Dermis microvascular lymphatic vessel endothelial cell (primary cell): Measurements from ENCODE around the gene SMIM5. TPM values are rescaled to one million over a fixed set of nuclear protein-coding genes. Genes with fewer than 3 reads are reported as not detected.

Experiments
- DNase-seq, 2 donors: peaks; one replicate each; pipeline versions ENCODE4 v3.0.0 to v3.0.0-alpha.2; 2010; ENCODE audit warnings: low read depth in 2 of 2
- total RNA-seq: library from RNA; depleted of rRNA; stranded (reverse); fragments of >200 nt; gene quantifications from 2 replicates; pipeline ENCODE4 v1.2.1, GENCODE V29; 2014

The SMIM5 gene
- total RNA-seq, 1 donor from 2014 or later: not detected

DNA sequence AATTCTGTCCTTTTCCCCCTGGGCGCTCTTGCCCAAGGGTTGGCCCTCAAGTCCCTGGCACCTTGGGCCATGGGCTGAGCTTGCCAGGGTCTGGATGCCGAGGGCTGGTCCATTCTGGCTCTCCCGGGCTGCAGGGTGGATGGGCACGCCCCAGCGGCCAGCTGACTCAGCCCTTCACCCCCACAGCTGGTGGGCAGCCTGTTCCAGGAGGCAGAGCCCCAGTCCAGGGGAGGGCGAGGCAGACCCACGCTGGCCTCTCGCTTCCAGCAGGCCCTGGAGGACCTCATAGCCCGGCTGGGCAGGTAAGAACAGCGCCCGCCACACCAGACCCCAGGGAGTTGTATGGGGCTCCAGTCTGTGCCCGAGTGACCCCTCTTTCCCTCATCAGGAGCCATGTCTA, 30.6 kb upstream of the SMIM5 start:
- DNase-seq: no peak

DNA sequence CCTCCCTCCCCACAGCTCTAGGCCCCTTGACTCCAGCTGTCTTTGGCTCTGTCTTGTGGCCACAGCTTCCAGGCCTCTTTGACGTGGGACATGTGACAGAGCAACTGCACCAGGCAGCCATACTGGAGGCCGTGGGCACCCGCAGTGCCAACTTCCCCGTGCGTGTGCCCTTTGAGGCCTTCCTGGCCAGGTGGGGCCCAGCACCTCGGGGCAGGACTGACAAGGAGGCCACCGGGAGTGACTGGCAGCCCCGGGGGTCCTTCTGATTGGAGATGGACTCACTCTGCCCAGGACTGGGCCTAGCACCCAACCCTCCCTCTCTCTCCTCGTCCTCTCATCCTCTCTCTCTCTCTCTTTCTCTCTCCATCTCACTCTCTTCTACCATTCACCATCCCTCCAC, 30.1 kb upstream of the SMIM5 start:
- DNase-seq: no peak

DNA sequence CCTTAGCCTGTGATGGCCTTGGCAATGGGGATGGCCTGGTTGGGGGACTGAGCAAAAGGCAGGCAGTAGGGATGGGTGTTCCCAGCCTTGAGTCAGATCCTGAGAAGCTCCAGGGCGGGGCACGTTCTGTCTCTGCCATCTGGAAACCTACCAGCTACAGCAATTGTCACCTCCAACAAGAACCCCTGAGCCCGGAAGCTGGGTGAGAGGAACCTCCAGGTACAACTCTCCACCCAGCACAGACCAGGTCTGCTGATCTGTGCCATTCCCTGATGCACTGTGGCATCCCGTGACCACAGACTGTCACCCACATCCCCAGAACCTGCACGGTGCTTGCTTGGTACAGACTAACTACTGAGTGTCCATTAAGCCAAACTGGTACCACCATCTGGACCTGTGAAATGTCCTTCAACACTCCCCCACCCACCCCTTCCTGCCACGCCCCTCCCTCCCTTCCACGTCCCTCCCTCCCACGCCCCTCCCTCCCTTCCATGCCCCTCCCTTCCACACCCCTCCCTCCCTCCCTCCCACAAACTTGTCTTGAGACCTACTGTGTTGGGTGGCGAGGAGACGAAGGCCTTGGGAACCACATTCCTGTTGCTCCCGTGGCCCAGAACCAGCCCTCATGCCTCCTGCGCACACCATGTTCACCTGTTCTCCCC, 29.1 kb upstream of the SMIM5 start:
- no peak for DNase-seq

DNA sequence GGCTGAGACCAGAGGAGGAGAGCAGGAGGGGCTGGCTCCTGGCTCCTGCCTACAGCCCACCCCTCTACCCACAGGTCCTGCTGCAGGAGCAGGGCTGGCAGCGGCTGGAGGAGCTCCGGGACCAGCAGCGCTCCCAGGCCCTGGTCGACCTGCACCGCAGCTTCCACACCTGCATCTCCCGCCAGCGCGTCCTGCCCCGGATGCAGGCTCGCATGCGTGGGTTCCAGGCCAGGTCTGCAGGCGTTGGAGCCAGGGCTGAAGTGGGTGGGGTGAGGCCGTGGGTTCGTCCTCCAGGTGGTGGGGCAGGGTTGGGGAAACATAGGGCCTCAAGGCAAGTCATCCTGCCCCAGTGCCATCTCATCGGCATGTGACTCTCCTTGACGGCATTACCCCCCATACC, 27.4 kb upstream of the SMIM5 start:
- DNase-seq: no peak

DNA sequence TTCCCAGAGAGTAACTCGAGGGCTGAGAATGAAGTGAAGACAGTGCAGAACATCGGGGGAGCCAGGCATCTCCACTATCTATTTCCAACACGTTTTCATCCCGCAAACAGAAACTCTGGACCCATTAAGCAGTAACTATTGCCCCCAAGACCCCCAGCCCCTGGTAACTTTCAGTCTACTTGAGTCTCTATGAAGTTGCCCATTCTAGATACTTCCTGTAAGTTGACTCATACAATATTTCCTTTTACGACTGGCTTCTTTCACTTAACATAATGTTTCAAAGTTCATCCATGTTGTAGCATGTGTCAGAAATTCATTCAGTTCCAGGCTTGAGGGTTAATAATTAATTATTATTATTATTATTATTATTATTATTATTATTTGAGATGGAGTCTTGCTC, 26.1 kb upstream of the SMIM5 start:
- no peak for DNase-seq

DNA sequence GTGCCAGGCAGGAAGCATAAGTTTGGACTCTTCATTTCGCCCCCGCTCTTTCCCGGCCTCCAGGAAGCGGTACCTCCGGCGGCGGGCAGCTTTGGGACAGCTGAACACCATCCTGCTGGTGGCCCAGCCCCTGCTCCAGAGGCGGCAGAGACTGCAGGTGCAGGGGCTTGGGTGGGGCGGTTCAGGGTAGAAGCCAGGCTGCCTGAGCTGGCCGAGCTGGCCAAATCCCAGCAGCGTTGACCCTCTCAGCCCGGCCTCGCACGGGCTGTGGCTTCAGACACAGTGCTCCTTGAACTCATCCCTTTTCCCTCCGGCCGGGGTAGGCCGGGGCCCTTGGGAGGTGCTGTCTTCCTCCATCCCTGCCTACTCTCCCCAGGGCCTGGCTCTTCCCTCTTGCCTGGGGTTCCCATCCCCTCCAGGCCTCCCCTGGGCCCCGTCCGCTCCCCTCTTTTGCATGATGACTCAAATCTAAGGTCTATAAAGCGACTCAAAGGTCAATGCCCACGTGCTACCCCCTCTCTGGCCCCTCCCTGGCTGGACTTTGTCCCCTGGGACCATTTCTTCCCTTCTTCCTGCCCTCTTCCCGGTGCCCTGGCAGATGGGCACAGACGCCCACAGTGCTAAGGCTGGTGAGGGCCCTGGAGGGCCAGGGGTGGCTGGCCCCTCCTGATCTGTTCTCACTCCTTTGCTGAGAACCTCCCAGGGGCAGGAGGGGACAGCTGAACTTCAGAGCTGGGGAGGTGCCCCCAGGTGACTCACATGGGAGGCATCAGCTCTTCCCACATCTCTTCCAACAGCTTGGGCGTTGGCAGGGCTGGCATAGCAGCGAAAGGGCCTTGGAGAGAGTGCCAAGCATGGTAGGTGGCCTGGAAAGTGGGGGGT, 22.9 kb upstream of the SMIM5 start:
- DNase-seq: no peak

DNA sequence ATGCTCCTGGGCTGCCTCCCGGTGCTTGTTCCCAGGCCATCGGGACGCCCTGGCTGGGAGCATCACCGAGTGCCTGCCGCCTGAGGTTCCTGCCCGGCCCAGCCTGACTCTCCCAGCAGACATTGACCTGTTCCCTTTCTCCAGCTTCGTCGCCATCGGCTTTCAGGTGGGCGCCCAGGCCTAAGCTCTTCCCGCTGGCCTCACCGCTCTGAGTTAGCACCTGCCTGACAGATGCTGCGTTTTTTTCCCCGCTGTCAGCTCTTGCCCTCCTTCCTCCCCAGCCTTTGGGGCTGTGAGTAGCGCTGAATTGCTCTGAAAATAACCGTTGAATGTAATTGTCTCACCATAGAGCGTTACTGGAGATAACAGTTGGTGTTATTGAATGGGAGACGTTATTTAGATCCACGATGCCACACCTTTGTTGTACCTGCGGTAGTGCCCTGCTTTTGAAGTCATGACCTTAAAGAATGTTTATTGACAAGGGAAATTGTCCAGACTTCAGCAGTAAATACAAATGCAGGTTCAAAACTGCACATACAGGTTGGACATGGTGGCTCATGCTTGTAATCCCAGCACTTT, 21.3 kb upstream of the SMIM5 start:
- DNase-seq: no peak

DNA sequence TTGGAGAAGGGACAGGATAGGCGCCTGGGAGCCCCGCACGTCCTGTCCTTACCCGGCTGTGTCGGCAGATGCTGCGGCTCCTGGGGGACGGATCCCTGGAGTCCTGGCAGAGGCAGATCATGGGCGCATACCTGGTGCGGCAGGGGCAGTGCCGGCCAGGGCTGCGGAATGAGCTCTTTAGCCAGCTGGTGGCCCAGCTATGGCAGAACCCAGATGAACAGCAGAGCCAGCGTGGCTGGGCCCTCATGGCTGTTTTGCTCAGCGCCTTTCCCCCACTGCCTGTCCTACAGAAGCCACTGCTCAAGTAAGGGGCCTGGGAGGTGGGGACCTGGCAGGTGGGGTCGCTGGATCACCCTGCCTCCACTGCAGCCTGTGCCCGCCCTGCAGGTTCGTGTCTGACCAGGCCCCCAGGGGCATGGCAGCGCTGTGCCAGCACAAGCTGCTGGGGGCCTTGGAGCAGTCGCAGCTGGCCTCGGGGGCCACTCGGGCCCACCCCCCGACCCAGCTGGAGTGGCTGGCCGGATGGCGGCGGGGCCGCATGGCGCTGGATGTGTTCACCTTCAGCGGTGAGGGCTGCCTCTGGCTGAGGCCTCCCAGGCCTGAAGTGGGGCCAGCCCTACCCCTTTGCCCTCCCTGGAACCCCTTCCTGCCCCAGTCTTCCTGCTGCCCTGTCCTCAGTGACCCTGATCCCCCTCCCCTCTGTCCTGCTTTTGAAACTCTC, 20.2 kb upstream of the SMIM5 start:
- DNase-seq: no peak

DNA sequence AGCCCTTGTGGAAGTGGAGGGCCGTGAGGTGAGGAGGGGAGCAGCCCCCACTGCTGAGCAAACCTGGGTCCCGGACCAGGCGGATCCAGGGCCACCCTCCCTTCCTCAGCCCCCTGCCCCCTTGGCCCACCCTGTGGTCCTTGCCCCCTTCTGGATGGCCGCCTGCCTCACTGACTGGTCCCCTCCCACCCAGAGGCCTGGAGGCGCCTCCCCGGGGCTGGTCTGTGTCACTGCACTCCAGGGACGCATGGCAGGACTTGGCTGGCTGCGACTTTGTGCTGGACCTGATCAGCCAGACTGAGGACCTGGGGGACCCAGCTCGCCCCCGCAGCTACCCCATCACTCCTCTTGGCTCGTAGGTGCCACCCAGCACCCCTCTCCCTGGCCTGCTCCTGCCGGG, 19.2 kb upstream of the SMIM5 start:
- no peak for DNase-seq

DNA sequence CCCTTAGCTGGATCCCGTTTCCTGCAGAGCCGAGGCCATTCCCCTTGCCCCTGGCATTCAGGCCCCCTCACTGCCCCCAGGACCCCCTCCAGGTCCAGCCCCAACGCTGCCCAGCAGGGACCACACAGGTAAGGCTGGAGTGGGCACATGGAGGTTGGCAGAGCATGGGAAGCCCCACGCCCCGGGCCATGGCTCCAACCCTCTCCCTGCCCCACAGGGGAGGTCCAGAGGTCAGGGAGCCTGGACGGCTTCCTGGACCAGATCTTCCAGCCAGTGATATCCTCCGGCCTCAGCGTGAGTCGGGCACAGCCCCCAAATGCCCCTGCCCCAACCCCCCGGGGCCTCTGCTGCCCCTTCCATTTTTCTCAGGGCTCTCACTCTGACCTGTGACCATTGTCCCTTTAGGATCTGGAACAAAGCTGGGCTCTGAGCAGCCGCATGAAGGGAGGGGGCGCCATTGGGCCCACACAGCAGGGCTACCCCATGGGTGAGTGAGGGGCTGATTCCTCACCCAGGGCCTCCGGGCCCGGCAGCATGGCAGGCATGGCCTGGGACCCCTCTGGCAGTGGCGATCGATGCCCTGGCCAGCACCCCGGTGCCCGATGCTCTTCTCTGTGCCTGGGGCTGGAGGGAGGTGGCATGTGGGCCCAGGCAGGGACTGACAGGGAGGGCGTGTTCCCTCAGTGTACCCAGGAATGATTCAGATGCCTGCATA, 18.5 kb upstream of the SMIM5 start:
- DNase-seq: no peak

DNA sequence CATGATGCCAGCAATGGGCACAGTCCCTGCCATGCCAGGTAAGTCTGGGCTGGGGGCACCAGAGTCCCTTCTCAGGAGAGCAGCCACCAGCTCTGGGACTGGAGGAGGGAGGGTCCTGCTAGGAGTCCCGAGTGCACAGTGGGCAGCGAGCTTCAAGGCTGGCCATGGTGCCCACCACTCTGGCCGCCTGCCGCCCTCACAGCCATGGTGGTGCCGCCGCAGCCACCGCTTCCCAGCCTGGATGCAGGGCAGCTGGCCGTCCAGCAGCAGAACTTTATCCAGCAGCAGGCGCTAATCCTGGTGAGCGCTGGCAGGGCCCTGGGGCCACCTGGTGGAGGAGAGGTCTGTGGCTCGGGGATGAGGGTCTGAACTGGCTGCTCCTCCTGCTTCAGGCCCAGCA, 17.9 kb upstream of the SMIM5 start:
- no peak for DNase-seq

DNA sequence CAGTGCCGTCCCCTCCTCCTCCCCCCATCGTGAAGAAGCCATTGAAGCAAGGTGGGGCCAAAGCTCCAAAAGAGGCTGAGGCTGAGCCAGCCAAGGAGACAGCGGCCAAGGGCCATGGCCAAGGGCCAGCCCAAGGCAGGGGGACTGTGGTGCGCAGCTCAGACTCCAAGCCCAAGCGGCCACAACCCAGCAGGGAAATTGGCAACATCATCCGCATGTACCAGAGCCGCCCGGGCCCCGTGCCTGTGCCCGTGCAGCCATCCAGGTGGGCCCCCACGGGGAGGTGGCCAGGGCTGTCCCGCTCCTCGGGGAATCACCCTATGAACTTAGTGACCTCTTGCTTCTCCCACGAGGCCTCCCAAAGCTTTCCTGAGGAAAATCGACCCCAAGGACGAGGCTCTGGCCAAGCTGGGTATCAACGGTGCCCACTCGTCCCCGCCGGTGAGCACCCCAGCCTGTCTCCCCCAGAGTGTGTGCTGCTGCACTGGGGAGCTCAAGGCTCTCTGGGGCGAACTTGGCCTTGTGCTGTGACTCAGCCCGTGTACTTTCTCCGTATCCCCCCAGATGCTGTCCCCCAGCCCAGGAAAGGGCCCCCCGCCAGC, 16.6 kb upstream of the SMIM5 start:
- DNase-seq: no peak

DNA sequence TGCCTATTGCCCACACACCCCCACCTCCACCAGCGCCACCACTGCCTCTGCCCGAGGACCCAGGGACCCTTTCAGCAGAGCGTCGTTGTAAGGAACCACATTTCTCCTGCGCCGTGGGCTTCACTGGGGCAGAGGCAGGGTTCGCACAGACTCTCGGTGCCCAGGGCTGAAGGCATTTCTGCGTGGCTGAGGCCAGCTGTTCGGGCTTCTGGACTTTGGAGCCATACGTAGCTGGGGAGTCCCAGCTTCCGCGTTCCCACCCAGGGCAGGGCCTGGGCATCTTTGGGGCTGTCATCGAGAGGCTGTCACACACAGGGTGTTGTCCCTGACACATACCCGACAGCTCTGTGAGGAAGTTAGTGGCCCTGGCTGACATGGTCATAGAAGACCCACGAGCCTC, 16.0 kb upstream of the SMIM5 start:
- no peak for DNase-seq

DNA sequence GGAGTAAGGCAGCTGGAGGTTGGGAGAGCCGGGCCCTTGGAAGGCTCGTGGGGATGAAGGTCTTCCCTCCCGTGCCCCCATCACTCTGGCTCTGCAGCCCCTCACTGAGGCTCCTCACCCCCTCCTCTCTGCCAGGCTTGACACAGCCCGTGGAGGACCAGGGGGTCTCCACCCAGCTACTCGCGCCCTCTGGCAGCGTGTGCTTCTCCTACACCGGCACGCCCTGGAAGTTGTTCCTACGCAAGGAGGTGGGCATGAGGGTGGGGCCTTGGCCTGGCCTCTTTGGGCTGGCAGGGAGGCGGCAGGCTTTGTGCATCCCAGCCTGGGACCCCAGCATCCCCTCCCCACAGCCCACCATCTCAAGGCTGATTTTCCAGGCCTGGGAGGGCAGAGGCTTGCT, 15.6 kb upstream of the SMIM5 start:
- DNase-seq: no peak

DNA sequence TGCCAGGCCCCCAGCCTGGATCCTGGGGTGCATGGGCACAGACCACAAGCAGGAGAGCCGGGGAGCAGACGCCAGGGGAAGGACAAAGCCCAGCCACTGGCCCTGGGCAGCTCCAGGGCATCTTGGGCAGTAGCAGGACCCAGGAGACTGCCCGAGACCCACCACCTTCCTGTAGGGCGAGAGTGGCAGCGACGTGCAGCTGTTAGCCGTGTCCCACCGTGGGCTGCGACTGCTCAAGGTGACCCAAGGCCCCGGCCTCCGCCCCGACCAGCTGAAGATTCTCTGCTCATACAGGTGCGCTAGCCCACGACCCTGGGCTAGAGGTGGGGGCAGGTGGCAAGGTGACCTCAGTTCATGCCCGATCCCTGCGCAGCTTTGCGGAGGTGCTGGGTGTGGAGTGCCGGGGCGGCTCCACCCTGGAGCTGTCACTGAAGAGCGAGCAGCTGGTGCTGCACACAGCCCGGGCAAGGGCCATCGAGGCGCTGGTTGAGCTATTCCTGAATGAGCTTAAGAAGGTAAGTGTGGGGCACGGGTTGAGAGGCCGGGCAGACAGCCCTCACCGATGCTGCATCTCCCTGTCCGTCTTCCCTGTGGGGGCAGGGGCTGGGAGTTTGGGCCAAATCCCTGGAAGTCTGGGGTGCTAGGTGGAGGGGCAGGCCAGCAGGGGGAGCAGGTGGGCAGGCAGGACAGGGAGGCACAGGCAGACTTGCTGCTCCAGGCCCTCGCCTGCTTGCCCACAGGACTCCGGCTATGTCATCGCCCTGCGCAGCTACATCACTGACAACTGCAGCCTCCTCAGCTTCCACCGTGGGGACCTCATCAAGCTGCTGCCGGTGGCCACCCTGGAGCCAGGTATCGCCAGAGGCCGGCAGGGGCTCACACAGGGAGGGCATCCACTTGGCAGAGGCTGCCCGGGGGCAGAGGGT, 13.5 kb upstream of the SMIM5 start:
- peak; percentile 6 to 53 for DNase-seq

DNA sequence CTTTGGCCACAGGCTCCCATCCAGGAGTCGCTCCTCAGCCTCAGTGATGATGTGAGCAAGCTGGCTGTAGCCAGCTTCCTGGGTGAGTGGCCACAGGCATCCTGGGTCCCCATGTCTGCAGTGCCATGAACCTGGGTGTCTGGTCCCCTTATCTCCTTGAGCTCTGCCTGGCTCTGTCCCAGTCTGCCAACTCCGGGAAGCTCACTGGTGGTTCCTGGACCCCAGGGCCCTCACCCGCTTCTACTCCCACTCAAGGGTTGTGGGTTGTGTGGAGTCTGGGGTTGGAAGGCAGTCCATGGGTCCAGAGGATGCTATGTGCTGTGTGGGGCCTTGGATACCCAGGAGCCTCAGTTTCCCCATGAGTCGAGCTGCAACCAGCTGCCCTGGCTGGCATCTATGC, 11.7 kb upstream of the SMIM5 start:
- DNase-seq: no peak

DNA sequence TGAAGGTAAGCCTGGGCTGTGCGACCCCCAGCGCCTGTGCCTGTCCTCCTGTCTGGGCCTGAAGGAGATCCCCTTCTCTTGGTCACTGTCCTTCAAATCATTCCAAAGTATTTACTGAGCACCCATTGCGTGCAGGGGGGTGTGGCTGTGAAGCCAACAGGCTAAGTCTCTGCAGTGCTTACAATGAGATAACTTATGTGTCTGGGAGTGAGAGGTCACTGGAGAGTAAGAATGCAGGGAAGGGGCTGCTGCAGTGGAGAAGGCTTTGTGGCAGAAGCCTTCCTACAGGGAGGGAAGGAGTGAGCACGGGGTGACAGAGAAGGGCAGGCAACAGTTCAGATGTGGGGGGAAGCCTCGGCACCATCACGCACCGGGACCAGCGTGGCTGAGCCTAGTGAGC, 11.2 kb upstream of the SMIM5 start:
- DNase-seq: no peak

DNA sequence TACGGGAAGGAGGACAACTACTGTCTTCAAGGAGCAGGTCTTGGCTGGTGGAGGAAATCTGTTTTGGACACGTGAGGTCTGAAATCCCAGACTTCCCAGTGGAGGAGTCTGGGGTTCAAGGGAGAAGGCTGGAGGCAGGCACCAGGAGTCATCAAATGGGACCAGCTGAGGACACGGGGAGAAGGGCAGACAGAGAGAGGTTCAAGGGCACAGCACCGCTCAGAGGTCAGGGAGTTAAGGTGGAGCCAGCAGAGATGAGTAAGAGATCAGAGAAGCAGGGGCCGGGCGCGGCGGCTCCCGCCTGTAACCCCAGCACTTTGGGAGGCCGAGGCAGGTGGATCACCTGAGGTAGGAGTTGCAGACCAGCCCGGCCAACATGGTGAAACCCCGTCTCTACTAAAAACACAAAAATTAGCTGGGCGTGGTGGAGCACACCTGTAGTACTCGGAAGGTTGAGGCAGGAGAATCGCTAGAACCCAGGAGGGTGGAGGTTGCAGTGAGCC, 10.4 kb upstream of the SMIM5 start:
- no peak for DNase-seq

DNA sequence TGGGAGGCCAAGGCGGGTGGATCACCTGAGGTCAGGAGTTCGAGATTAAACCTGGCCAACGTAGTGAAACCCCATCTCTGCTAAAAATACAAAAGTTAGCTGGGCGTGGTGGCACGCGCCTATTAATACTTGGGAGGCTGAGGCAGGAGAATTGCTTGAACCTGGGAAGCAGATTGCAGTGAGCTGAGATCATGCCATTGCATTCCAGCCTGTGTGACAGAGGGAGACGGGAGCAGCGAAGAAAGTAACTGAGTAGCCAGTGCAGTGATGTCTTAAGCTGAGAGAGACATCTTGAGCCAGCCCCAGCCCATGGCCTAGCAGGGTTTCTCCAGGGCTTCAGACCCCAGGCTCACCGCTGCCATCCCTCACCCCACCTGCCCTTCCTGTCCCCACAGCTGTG, 9.8 kb upstream of the SMIM5 start:
- DNase-seq: no peak

DNA sequence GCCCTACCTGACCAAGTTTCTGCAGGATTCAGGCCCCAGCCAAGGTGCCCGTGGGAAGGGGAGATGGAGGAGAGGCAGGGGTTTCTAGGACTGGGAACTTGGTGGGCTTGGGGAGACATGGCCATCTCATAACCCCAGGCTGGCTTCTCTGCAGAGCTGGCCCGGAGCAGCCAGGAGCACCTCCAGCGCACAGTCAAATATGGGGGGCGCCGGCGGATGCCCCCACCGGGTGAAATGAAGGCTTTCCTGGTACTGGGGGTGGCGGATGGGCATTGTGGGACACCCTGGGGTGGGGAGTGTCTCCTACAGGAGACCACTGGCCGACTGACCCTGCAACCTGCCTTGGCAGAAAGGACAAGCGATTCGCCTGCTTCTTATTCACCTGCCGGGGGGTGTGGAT, 9.2 kb upstream of the SMIM5 start:
- DNase-seq: no peak
